IMR-90 (cell line): ENCODE measurements around the gene CDH12. TPM values are rescaled to one million over a fixed set of nuclear protein-coding genes. Genes with fewer than 3 reads are reported as not detected.

Experiments used
- ATAC-seq: fragments of 200-7000 bp; cut with Tn5 transposase; 2 replicates; pipeline ENCODE4 v1.9.1; 2020; ENCODE audit warnings: low read depth, mild to moderate bottlenecking, moderate library complexity
- BruUV-seq: library from RNA; stranded (reverse); fragments of 400-500 nt; replicated peaks from 2 replicates; lab custom pipeline; 2021; lab: Mats Ljungman, UMichigan
- CTCF ChIA-PET: fragments of 300-600 bp; formaldehyde crosslinking; extraction: SDS; loops from one replicate; lab custom pipeline; 2021; ENCODE audit warnings: antibody characterized with exemption; lab: Yijun Ruan, JAX
- POLR2A ChIA-PET: fragments of 300-600 bp; sonication (Branson Sonifier 250); formaldehyde crosslinking; loops from one replicate; lab custom pipeline; 2022; ENCODE audit warnings: antibody characterized with exemption; ENCODE audit not compliant: unreplicated experiment; lab: Charles Lee
- DNase-seq: peaks from one replicate; pipeline ENCODE4 v3.0.0; 2013
- H2AFZ ChIP-seq: replicated peaks from 2 replicates; pipeline ENCODE3; 2013; ENCODE audit warnings: low read length, mild to moderate bottlenecking; ENCODE audit not compliant: poor library complexity
- H2AK5ac ChIP-seq: 2 replicates; pipeline ENCODE4 v1.6.1; 2013; ENCODE audit warnings: low read depth, low read length, inconsistent platforms
- H2AK9ac ChIP-seq: replicated peaks from 2 replicates; pipeline ENCODE3; 2013; ENCODE audit warnings: mild to moderate bottlenecking, low read depth, low read length, moderate library complexity; ENCODE audit not compliant: poor library complexity
- H2BK120ac ChIP-seq: 2 replicates; pipeline ENCODE4 v1.6.1; 2013; ENCODE audit warnings: low read depth, low read length, inconsistent platforms
- H2BK15ac ChIP-seq: 3 replicates; pipeline ENCODE4 v1.6.1; 2013; ENCODE audit warnings: low read depth, low read length, inconsistent platforms
- H2BK20ac ChIP-seq: 2 replicates; pipeline ENCODE4 v1.6.1; 2013; ENCODE audit warnings: low read depth, mild to moderate bottlenecking, inconsistent platforms, low read length, moderate library complexity
- H2BK5ac ChIP-seq: 2 replicates; pipeline ENCODE4 v1.6.1; 2013; ENCODE audit warnings: mild to moderate bottlenecking, low read depth, low read length, inconsistent platforms; ENCODE audit not compliant: poor library complexity, severe bottlenecking
- H3K14ac ChIP-seq: replicated peaks from 2 replicates; pipeline ENCODE4 v1.6.1; 2013; ENCODE audit warnings: low read depth, low read length, inconsistent platforms
- H3K18ac ChIP-seq: 2 replicates; pipeline ENCODE4 v1.6.1; 2013; ENCODE audit warnings: low read depth, low read length, control low read depth
- H3K23ac ChIP-seq: 2 replicates; pipeline ENCODE4 v1.6.1; 2013; ENCODE audit warnings: low read depth, low read length, inconsistent platforms
- H3K27ac ChIP-seq: 2 replicates; pipeline ENCODE4 v1.5.1; 2013; ENCODE audit warnings: mild to moderate bottlenecking, control low read depth, low read length; ENCODE audit not compliant: insufficient read depth
- H3K27me3 ChIP-seq: 2 replicates; pipeline ENCODE4 v1.6.1; 2013; ENCODE audit warnings: low read length; ENCODE audit not compliant: control insufficient read depth, insufficient read depth
- H3K36me3 ChIP-seq: 2 replicates; pipeline ENCODE4 v1.6.1; 2013; ENCODE audit warnings: low read length, mixed read lengths; ENCODE audit not compliant: control insufficient read depth, insufficient read depth
- H3K4ac ChIP-seq: 2 replicates; pipeline ENCODE4 v1.6.1; 2013; ENCODE audit warnings: low read depth, low read length, inconsistent platforms
- H3K4me1 ChIP-seq: 2 replicates; pipeline ENCODE4 v1.6.1; 2013; ENCODE audit warnings: low read length, mixed read lengths; ENCODE audit not compliant: control insufficient read depth, insufficient read depth
- H3K4me2 ChIP-seq: 2 replicates; pipeline ENCODE4 v1.6.1; 2013; ENCODE audit warnings: low read depth, mild to moderate bottlenecking, control low read depth, low read length, moderate library complexity
- H3K4me3 ChIP-seq: 2 replicates; pipeline ENCODE4 v1.5.1; 2013; ENCODE audit warnings: low read depth, mild to moderate bottlenecking, control low read depth, low read length, moderate library complexity; ENCODE audit not compliant: insufficient read depth
- H3K56ac ChIP-seq: 2 replicates; pipeline ENCODE4 v1.6.1; 2013; ENCODE audit warnings: low read length, inconsistent platforms; ENCODE audit not compliant: insufficient read depth; ENCODE audit errors: extremely low read depth
- H3K79me1 ChIP-seq, 2 experiments: 2 replicates each; pipeline ENCODE4 v1.6.1; 2013; ENCODE audit warnings: low read length in 2 of 2, inconsistent platforms in 1 of 2, low read depth in 1 of 2
- H3K9ac ChIP-seq: 2 replicates; pipeline ENCODE4 v1.6.1; 2013; ENCODE audit warnings: low read depth, low read length, control low read depth
- H3K9me1 ChIP-seq: 2 replicates; pipeline ENCODE4 v1.6.1; 2013; ENCODE audit warnings: low read length, inconsistent platforms; ENCODE audit not compliant: insufficient read depth
- H3K9me3 ChIP-seq: 2 replicates; pipeline ENCODE4 v1.6.1; 2013; ENCODE audit warnings: low read length; ENCODE audit not compliant: control insufficient read depth, insufficient read depth
- H4K20me1 ChIP-seq: 2 replicates; pipeline ENCODE4 v1.6.1; 2013; ENCODE audit warnings: low read length, inconsistent platforms; ENCODE audit not compliant: insufficient read depth
- H4K5ac ChIP-seq: 2 replicates; pipeline ENCODE4 v1.6.1; 2013; ENCODE audit warnings: mild to moderate bottlenecking, low read depth, low read length, control low read depth
- H4K8ac ChIP-seq, 2 experiments: 2 replicates each; pipeline ENCODE4 v1.6.1; 2013; ENCODE audit warnings: low read depth in 2 of 2, low read length in 2 of 2, control low read depth in 1 of 2, inconsistent platforms in 1 of 2
- H4K91ac ChIP-seq: 2 replicates; pipeline ENCODE4 v1.6.1; 2013; ENCODE audit warnings: low read depth, low read length, inconsistent platforms; ENCODE audit not compliant: insufficient read depth
- CHD1 ChIP-seq: IDR thresholded peaks from 2 replicates; pipeline ENCODE4 v1.6.1; 2012; ENCODE audit warnings: low read depth, low read length, improper control_type of control experiment
- dilution Hi-C: fragments of 300-500 bp; cut with HindIII; formaldehyde crosslinking; loops from one replicate; pipeline ENCODE4 v1.14.3; 2018; ENCODE audit warnings: low sequenced_read_pairs; ENCODE audit not compliant: unreplicated experiment
- in situ Hi-C: fragments of 300-500 bp; cut with MboI; formaldehyde crosslinking; loops from 3 replicates; pipeline ENCODE4 v1.14.3; 2019; ENCODE audit warnings: low sequenced_read_pairs, inconsistent platforms, mixed read lengths
- intact Hi-C: fragments of 100-400 bp; cut with micrococcal nuclease; formaldehyde crosslinking; loops from 2 replicates; pipeline ENCODE4 v1.10.0; 2022
- polyA plus RNA-seq, 3 experiments: library from polyadenylated mRNA; depleted of rRNA; stranded (reverse); fragments of >200 nt; gene quantifications; 2 replicates each; pipeline ENCODE4 v1.2.3, GENCODE V29; 2012; ENCODE audit warnings: low replicate concordance in 1 of 3
- total RNA-seq: library from RNA; depleted of rRNA; stranded (reverse); fragments of >200 nt; gene quantifications from 2 replicates; pipeline ENCODE4 v1.2.3, GENCODE V29; 2012

The CDH12 gene
- total and polyA plus RNA-seq, 2 of the 4 experiments (the other 2 are of a cell fraction), result not detected

GRCh38 chr5:22780756-22781155 lies 72.4 kb downstream of the CDH12 start:
- H4K5ac ChIP-seq, result no peak overlapping the region
- no peak overlapping the region for H3K23ac ChIP-seq
- ChIA-PET POLR2A (no interaction called here), CTCF (no interaction called here)
- no peaks in the 10 kb centered on the region for H3K4me1 ChIP-seq
- in situ Hi-C loops (no loop called here), intact Hi-C loops (no loop called here), dilution Hi-C loops (no loop called here)
- H3K27me3 ChIP-seq, result no peaks in the 10 kb centered on the region
- H2BK20ac ChIP-seq, result no peak overlapping the region
- H3K79me1 ChIP-seq, result no peaks in the 10 kb centered on the region
- H3K56ac ChIP-seq, result no peak overlapping the region
- no peak for ATAC-seq
- H4K91ac ChIP-seq, result no peak overlapping the region
- TF ChIP-seq CHD1, result no peak
- H3K4me2 ChIP-seq, result no peak overlapping the region
- H2BK120ac ChIP-seq, result no peak overlapping the region
- no peak overlapping the region for H3K4ac ChIP-seq
- H3K18ac ChIP-seq, result no peak overlapping the region
- no peak overlapping the region for H2AK9ac ChIP-seq
- H3K9me3 ChIP-seq, result peaks cover 3% of the 10 kb centered on the region
- DNase-seq, result no peak
- no peak overlapping the region for H4K8ac ChIP-seq
- no peaks in the 10 kb centered on the region for H3K36me3 ChIP-seq
- H2AK5ac ChIP-seq, result no peak overlapping the region
- H2BK5ac ChIP-seq, result no peak overlapping the region
- no peak overlapping the region for H2BK15ac ChIP-seq
- H4K20me1 ChIP-seq, result no peaks in the 10 kb centered on the region
- H3K4me3 ChIP-seq, result no peak overlapping the region
- no peak overlapping the region for H2AFZ ChIP-seq
- H3K9me1 ChIP-seq, result no peaks in the 10 kb centered on the region
- no TSS peak for BruUV-seq
- no peak overlapping the region for H3K9ac ChIP-seq
- H3K14ac ChIP-seq, result no peak overlapping the region
- H3K27ac ChIP-seq, result no peak overlapping the region
